Measurements from ENCODE around the gene SLC37A2. TPM values are rescaled to one million over a fixed set of nuclear protein-coding genes. Genes with fewer than 3 reads are reported as not detected.
A peak's percentile ranks its signal among the peaks of the same experiment; 100 is the strongest.
"Not testable (repeated sequence)": the region's sequence is repeated elsewhere in the genome, so short reads cannot be mapped to it uniquely, and the experiment has no call there.

The SLC37A2 gene
- total RNA-seq, 1 donor from 2014 or later, result 0.51 TPM

- DNase-seq, result no peak
These were observed 21.7 kb downstream of the SLC37A2 start for GRCh38 chr11:125084761-125085231.

- no peak for DNase-seq
These were observed 22.4 kb downstream of the SLC37A2 start for GRCh38 chr11:125085301-125086081.

GRCh38 chr11:125086633-125087296 is 23.7 kb downstream of the SLC37A2 start:
- DNase-seq, result no peak

- DNase-seq, result no peak
These were observed 25.0 kb downstream of the SLC37A2 start for GRCh38 chr11:125088123-125088522.

GRCh38 chr11:125088576-125089455 is 25.7 kb downstream of the SLC37A2 start:
- DNase-seq, result no peak

GRCh38 chr11:125089481-125089880 is 26.4 kb downstream of the SLC37A2 start:
- not testable (repeated sequence) for DNase-seq

- DNase-seq, result not testable (repeated sequence)
These were observed 27.0 kb downstream of the SLC37A2 start for GRCh38 chr11:125090151-125090550.

GRCh38 chr11:125090816-125091215 is 27.7 kb downstream of the SLC37A2 start:
- no peak for DNase-seq

GRCh38 chr11:125091247-125091876 is 28.3 kb downstream of the SLC37A2 start:
- DNase-seq, result peak; percentile 81

- no peak for DNase-seq
These were observed 29.0 kb downstream of the SLC37A2 start for GRCh38 chr11:125091877-125092664.

GRCh38 chr11:125092669-125093068 is 29.6 kb downstream of the SLC37A2 start:
- no peak for DNase-seq

GRCh38 chr11:125093502-125093901 is 30.4 kb downstream of the SLC37A2 start:
- no peak for DNase-seq

- no peak for DNase-seq
These were observed 31.6 kb downstream of the SLC37A2 start for GRCh38 chr11:125094731-125095130.

- no peak for DNase-seq
These were observed 37.0 kb downstream of the SLC37A2 start for GRCh38 chr11:125100136-125100535.

GRCh38 chr11:125101596-125101995 is 38.5 kb downstream of the SLC37A2 start:
- DNase-seq, result no peak

GRCh38 chr11:125102025-125102424 is 38.9 kb downstream of the SLC37A2 start:
- no peak for DNase-seq

GRCh38 chr11:125102510-125102909 is 39.4 kb downstream of the SLC37A2 start:
- DNase-seq, result no peak

- DNase-seq, result no peak
These were observed 42.8 kb downstream of the SLC37A2 start for GRCh38 chr11:125105926-125106325.

GRCh38 chr11:125108469-125108868 is 45.4 kb downstream of the SLC37A2 start:
- no peak for DNase-seq

GRCh38 chr11:125110506-125110905 is 47.4 kb downstream of the SLC37A2 start:
- no peak for DNase-seq

- DNase-seq, result no peak
These were observed 47.9 kb downstream of the SLC37A2 start for GRCh38 chr11:125111001-125111342.

Data from dermis blood vessel endothelial cell (primary cell).